ENCODE measurements around the gene NME5.

DNA sequence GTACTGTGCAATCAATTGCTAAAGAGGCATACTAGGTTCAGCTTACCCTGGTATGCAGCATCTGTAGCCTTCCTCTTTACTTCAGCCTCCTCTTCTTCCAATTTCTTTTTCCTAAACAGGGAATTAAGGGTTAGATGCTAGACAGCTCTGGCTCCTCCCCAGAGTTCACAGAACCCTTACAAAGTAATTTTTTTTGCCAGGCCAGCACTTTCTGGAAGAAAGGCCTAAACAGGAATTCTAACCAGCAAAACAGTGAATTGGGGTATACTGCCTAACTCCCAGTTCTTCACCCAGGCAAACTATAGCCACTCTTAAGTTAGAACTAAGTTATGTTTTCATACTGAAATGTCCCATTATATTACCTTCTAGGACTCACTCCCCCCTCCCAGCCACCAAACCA is 31.1 kb upstream of the NME5 start:
- TF ChIP-seq CTCF (conservative IDR thresholded peaks at IDR 0.05; ENCODE audit: low read depth, low read length) (no peak), EZH2 (IDR thresholded peaks at IDR 0.05; ENCODE audit: low read length, unreplicated experiment) (no peak)

Measured in PC-3 (cell line).